Activated CD4-positive, alpha-beta T cell treated with anti-CD3 and anti-CD28 coated beads, Interleukin-2, amount 10 ng/mL, durations not matched to agents 7 days and 5 days (primary cell): ENCODE results near the gene RBP3. TPM values are rescaled to one million over a fixed set of nuclear protein-coding genes. Genes with fewer than 3 reads are reported as not detected.

Experiments used
- CTCF ChIA-PET: fragments of 350-600 bp; sonication (Branson Sonifier 250); formaldehyde crosslinking; loops from one replicate; lab custom pipeline; 2021; ENCODE audit warnings: antibody characterized with exemption; lab: Charles Lee
- POLR2A ChIA-PET: fragments of 350-600 bp; sonication (Branson Sonifier 250); formaldehyde crosslinking; loops from one replicate; lab custom pipeline; 2021; ENCODE audit warnings: antibody characterized with exemption; lab: Charles Lee
- DNase-seq: peaks from one replicate; pipeline ENCODE4 v3.0.0-alpha.2; 2020
- H3K27ac Mint-ChIP-seq: one replicate; pipeline ENCODE4 v1.8.0; 2021; ENCODE audit warnings: mild to moderate bottlenecking, moderate library complexity, mixed read lengths
- H3K27me3 Mint-ChIP-seq: one replicate; pipeline ENCODE4 v1.8.0; 2021; ENCODE audit warnings: mixed read lengths
- H3K36me3 Mint-ChIP-seq: one replicate; pipeline ENCODE4 v1.8.0; 2021; ENCODE audit warnings: low read depth, mixed read lengths
- H3K4me1 Mint-ChIP-seq: one replicate; pipeline ENCODE4 v1.8.0; 2021; ENCODE audit warnings: mixed read lengths
- H3K4me3 Mint-ChIP-seq: one replicate; pipeline ENCODE4 v1.8.0; 2021; ENCODE audit warnings: mild to moderate bottlenecking, moderate library complexity, mixed read lengths
- H3K9me3 Mint-ChIP-seq: one replicate; pipeline ENCODE4 v1.8.0; 2021; ENCODE audit warnings: mixed read lengths
- total RNA-seq, 2 experiments: library from RNA; stranded (reverse); gene quantifications; one replicate each; pipeline ENCODE4 v1.2.3, GENCODE V29; 2021

Gene RBP3
- total RNA-seq, 2 experiments from 2014 or later = not detected

- POLR2A ChIA-PET = no interaction called here
- CTCF ChIA-PET = no interaction called here
- Mint-ChIP-seq H3K4me3 (no peak overlapping the region), H3K27ac (no peak overlapping the region), H3K4me1 (no peaks in the 10 kb centered on the region), H3K36me3 (no peaks in the 10 kb centered on the region), H3K9me3 (no peaks in the 10 kb centered on the region), H3K27me3 (no peaks in the 10 kb centered on the region)
- no peak for DNase-seq
Measured at GRCh38 chr10:47358457-47358856, 10.3 kb downstream of the RBP3 start.

- ChIA-PET POLR2A (no interaction called here), CTCF (interaction anchor here (1.2 kb wide), 1 partner anchor 134 kb away, joined by 4 read pairs; no protein-coding TSS in a partner anchor)
- DNase-seq = no peak
- Mint-ChIP-seq H3K27ac (no peak overlapping the region), H3K36me3 (no peaks in the 10 kb centered on the region), H3K9me3 (no peaks in the 10 kb centered on the region), H3K27me3 (no peaks in the 10 kb centered on the region), H3K4me1 (no peaks in the 10 kb centered on the region), H3K4me3 (no peak overlapping the region)
Measured at GRCh38 chr10:47359101-47359500, 10.9 kb downstream of the RBP3 start.

GRCh38 chr10:47359626-47360418, 11.7 kb downstream of the RBP3 start:
- Mint-ChIP-seq H3K36me3 (no peaks in the 10 kb centered on the region), H3K4me1 (no peaks in the 10 kb centered on the region), H3K9me3 (no peaks in the 10 kb centered on the region), H3K27ac (no peak overlapping the region), H3K4me3 (no peak overlapping the region), H3K27me3 (no peaks in the 10 kb centered on the region)
- ChIA-PET CTCF (interaction anchor here (0.6 to 1.2 kb wide), 2 partner anchors 135 to 249 kb away, joined by 4 read pairs; no protein-coding TSS in a partner anchor), POLR2A (no interaction called here)
- no peak for DNase-seq

- Mint-ChIP-seq H3K27me3 (no peaks in the 10 kb centered on the region), H3K27ac (no peak overlapping the region), H3K9me3 (no peaks in the 10 kb centered on the region), H3K4me1 (no peaks in the 10 kb centered on the region), H3K4me3 (no peak overlapping the region), H3K36me3 (no peaks in the 10 kb centered on the region)
- ChIA-PET CTCF (interaction anchor here (0.6 kb wide), 1 partner anchor 249 kb away, joined by 4 read pairs; no protein-coding TSS in a partner anchor), POLR2A (no interaction called here)
- DNase-seq = no peak
Measured at GRCh38 chr10:47360419-47361040, 12.4 kb downstream of the RBP3 start.

- ChIA-PET CTCF (interaction anchor here (0.9 kb wide), 1 partner anchor 21 kb away, joined by 3 read pairs; no protein-coding TSS in a partner anchor), POLR2A (no interaction called here)
- H3K4me3 Mint-ChIP-seq = no peak overlapping the region
- DNase-seq = peak; percentile 33
- no peak overlapping the region for H3K27ac Mint-ChIP-seq
- no peaks in the 10 kb centered on the region for H3K4me1 Mint-ChIP-seq
- H3K27me3 Mint-ChIP-seq = no peaks in the 10 kb centered on the region
- no peaks in the 10 kb centered on the region for H3K9me3 Mint-ChIP-seq
- H3K36me3 Mint-ChIP-seq = no peaks in the 10 kb centered on the region
Measured at GRCh38 chr10:47361293-47361692, 13.1 kb downstream of the RBP3 start.

GRCh38 chr10:47362199-47362598, 14.0 kb downstream of the RBP3 start:
- ChIA-PET CTCF (interaction anchor here (0.9 kb wide), 1 partner anchor 21 kb away, joined by 3 read pairs; no protein-coding TSS in a partner anchor), POLR2A (no interaction called here)
- no peaks in the 10 kb centered on the region for H3K4me1 Mint-ChIP-seq
- H3K9me3 Mint-ChIP-seq = no peaks in the 10 kb centered on the region
- DNase-seq = no peak
- H3K27ac Mint-ChIP-seq = no peak overlapping the region
- no peak overlapping the region for H3K4me3 Mint-ChIP-seq
- no peaks in the 10 kb centered on the region for H3K27me3 Mint-ChIP-seq
- H3K36me3 Mint-ChIP-seq = no peaks in the 10 kb centered on the region

- no peaks in the 10 kb centered on the region for H3K36me3 Mint-ChIP-seq
- POLR2A ChIA-PET = no interaction called here
- H3K4me1 Mint-ChIP-seq = no peaks in the 10 kb centered on the region
- no peaks in the 10 kb centered on the region for H3K27me3 Mint-ChIP-seq
- H3K4me3 Mint-ChIP-seq = no peak overlapping the region
- H3K27ac Mint-ChIP-seq = no peak overlapping the region
- no peak for DNase-seq
- CTCF ChIA-PET = no interaction called here
- no peaks in the 10 kb centered on the region for H3K9me3 Mint-ChIP-seq
Measured at GRCh38 chr10:47363781-47364180, 15.6 kb downstream of the RBP3 start.

GRCh38 chr10:47364366-47364765, 16.2 kb downstream of the RBP3 start:
- Mint-ChIP-seq H3K4me1 (no peaks in the 10 kb centered on the region), H3K27me3 (no peaks in the 10 kb centered on the region), H3K36me3 (no peaks in the 10 kb centered on the region), H3K27ac (no peak overlapping the region), H3K9me3 (no peaks in the 10 kb centered on the region), H3K4me3 (no peak overlapping the region)
- no peak for DNase-seq
- CTCF ChIA-PET = no interaction called here
- POLR2A ChIA-PET = no interaction called here

GRCh38 chr10:47364911-47365310, 16.7 kb downstream of the RBP3 start:
- DNase-seq = no peak
- Mint-ChIP-seq H3K27ac (no peak overlapping the region), H3K27me3 (no peaks in the 10 kb centered on the region), H3K4me3 (no peak overlapping the region), H3K36me3 (no peaks in the 10 kb centered on the region), H3K9me3 (no peaks in the 10 kb centered on the region), H3K4me1 (no peaks in the 10 kb centered on the region)
- CTCF ChIA-PET = no interaction called here
- POLR2A ChIA-PET = no interaction called here

GRCh38 chr10:47365431-47366180, 17.4 kb downstream of the RBP3 start:
- DNase-seq = no peak
- Mint-ChIP-seq H3K4me3 (no peak overlapping the region), H3K27me3 (no peaks in the 10 kb centered on the region), H3K4me1 (no peaks in the 10 kb centered on the region), H3K9me3 (no peaks in the 10 kb centered on the region), H3K36me3 (no peaks in the 10 kb centered on the region), H3K27ac (no peak overlapping the region)
- ChIA-PET POLR2A (no interaction called here), CTCF (no interaction called here)

- Mint-ChIP-seq H3K4me1 (no peaks in the 10 kb centered on the region), H3K4me3 (no peak overlapping the region), H3K27ac (no peak overlapping the region), H3K9me3 (no peaks in the 10 kb centered on the region), H3K27me3 (no peaks in the 10 kb centered on the region), H3K36me3 (no peaks in the 10 kb centered on the region)
- no peak for DNase-seq
- POLR2A ChIA-PET = no interaction called here
- CTCF ChIA-PET = no interaction called here
Measured at GRCh38 chr10:47366181-47366631, 18.0 kb downstream of the RBP3 start.

GRCh38 chr10:47366731-47367460, 18.7 kb downstream of the RBP3 start:
- Mint-ChIP-seq H3K27ac (no peak overlapping the region), H3K4me1 (peaks cover under 1% of the 10 kb centered on the region), H3K27me3 (no peaks in the 10 kb centered on the region), H3K9me3 (no peaks in the 10 kb centered on the region), H3K36me3 (no peaks in the 10 kb centered on the region), H3K4me3 (no peak overlapping the region)
- CTCF ChIA-PET = no interaction called here
- POLR2A ChIA-PET = no interaction called here
- DNase-seq = no peak
